ENCODE results near the gene B3GLCT. TPM values are rescaled to one million over a fixed set of nuclear protein-coding genes. Genes with fewer than 3 reads are reported as not detected.

The B3GLCT gene
- total and polyA plus RNA-seq, 2 donors (not counting 3 experiments of a cell fraction or from before 2014, with no cell fraction given) = 5.2 to 14.6 TPM

- Histone ChIP-seq H3K4me2 (ENCODE audit: insufficient read depth, low read length) (no peak overlapping the region), H3K4me3 (replicated peaks in 1 of 3; ENCODE audit: insufficient read depth in 1 of 3, low read depth in 1 of 3, low read length in 3 of 3) (no peak overlapping the region), H3K4me1 (ENCODE audit: control insufficient read depth, extremely low read depth, insufficient read depth, low read length) (no peaks in the 10 kb centered on the region), H3K79me2 (ENCODE audit: control insufficient read depth, insufficient read depth, low read length) (no peaks in the 10 kb centered on the region), H2AFZ (ENCODE audit: low read depth, low read length) (no peak overlapping the region), H3K9me3 (replicated peaks; ENCODE audit: control insufficient read depth, insufficient read depth, low read length) (no peaks in the 10 kb centered on the region), H3K27me3 (ENCODE audit: control insufficient read depth in 2 of 2, insufficient read depth in 2 of 2, low read length in 2 of 2) (peaks cover 6 to 8% of the 10 kb centered on the region in 2 experiments), H3K9me1 (replicated peaks; ENCODE audit: control insufficient read depth, extremely low read depth, insufficient read depth, low read length) (no peaks in the 10 kb centered on the region), H3K27ac (ENCODE audit: insufficient read depth, low read depth, low read length) (no peak overlapping the region), H3K9ac (replicated peaks; ENCODE audit: extremely low read depth, insufficient read depth, low read length) (no peak overlapping the region), H4K20me1 (replicated peaks; ENCODE audit: control insufficient read depth, extremely low read depth, insufficient read depth, low read length) (no peaks in the 10 kb centered on the region), H3K36me3 (ENCODE audit: control insufficient read depth in 2 of 2, extremely low read depth in 1 of 2, insufficient read depth in 2 of 2, low read length in 2 of 2) (no peaks in the 10 kb centered on the region)
- dilution Hi-C loops (cut with MboI; ENCODE audit: extremely low pct_ligation_motif_present, low sequenced_read_pairs) (no loop called here), intact Hi-C loops (cut with micrococcal nuclease) (no loop called here)
- no TSS peak for BruUV-seq (replicated peaks)
- ChIA-PET CTCF (no interaction called here), POLR2A (no interaction called here)
- no peak for FAIRE-seq
- DNase-seq (ENCODE audit: low read depth, low spot score) = no peak
- TF ChIP-seq GATA2 (IDR thresholded peaks at IDR 0.05; ENCODE audit: insufficient read depth, insufficient read length, low read depth, low read length) (no peak), POLR2AphosphoS5 (IDR thresholded peaks at IDR 0.05; ENCODE audit: insufficient read depth, low read depth, low read length) (no peak), CTCF (IDR thresholded peaks at IDR 0.05; ENCODE audit: extremely low read depth in 1 of 2, insufficient read depth in 1 of 2, low read depth in 1 of 2, low read length in 2 of 2) (no peak), FOS (IDR thresholded peaks at IDR 0.05; ENCODE audit: borderline replicate concordance, insufficient read depth, low read length) (no peak), JUN (IDR thresholded peaks at IDR 0.05; ENCODE audit: borderline replicate concordance, insufficient read depth, insufficient read length, low read depth) (no peak), POLR2A (IDR thresholded peaks at IDR 0.05; ENCODE audit: low read depth, low read length) (no peak), MYC (IDR thresholded peaks at IDR 0.05; ENCODE audit: low read depth, low read length) (no peak), EZH2 (IDR thresholded peaks at IDR 0.05; ENCODE audit: borderline replicate concordance, low read depth, low read length, severe bottlenecking) (no peak)
- TF ChIP-seq, protein P1, sequence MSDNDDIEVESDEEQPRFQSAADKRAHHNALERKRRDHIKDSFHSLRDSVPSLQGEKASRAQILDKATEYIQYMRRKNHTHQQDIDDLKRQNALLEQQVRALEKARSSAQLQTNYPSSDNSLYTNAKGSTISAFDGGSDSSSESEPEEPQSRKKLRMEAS (IDR thresholded peaks at IDR 0.05; ENCODE audit: insufficient read depth, insufficient read length) = no peak
Measured at GRCh38 chr13:31184451-31184850, 15.3 kb upstream of the B3GLCT start.

Measured in endothelial cell of umbilical vein (primary cell).